ENCODE results near the gene GIMAP5.

The GIMAP5 gene

GRCh38 chr7:150791746-150792452 lies 54.7 kb downstream of the GIMAP5 start:
- DNase-seq (ENCODE audit: extremely low read depth, low read depth): no peak
- TF ChIP-seq CTCF (IDR thresholded peaks at IDR 0.05; ENCODE audit: low read depth, low read length): no peak
